HG02571 (cell line): Measurements from ENCODE around the gene CARMIL1.

Experiments used
- ATAC-seq: cut with Tn5 transposase; IDR thresholded peaks from one replicate; pipeline ENCODE4 v1.9.1; 2021; ENCODE audit warnings: mild to moderate bottlenecking, moderate library complexity; ENCODE audit not compliant: unreplicated experiment

CARMIL1 gene

DNA sequence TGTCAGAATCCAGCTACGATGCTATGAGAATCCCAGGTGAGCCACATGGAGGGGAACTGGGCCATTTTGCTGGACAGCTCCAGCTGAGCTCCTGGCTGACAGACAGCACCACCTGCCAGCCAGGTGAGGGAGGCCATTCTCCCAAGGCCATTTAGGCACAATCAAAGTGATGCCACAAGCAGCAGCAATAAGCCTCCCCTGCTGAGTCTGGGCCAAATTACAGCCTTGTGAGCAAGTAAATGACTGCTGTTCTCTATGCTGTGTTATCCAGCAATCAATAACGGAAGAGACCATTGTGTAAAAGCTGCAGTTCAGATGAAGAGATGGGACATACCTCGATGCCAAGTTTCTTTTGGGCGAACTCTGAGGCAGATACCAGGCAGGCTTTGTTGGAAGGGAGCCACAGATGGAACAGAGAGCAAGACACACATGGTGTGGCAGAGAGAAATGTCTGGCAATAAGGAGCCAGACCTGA lies 358.8 kb downstream of the CARMIL1 start:
- no peak for ATAC-seq

DNA sequence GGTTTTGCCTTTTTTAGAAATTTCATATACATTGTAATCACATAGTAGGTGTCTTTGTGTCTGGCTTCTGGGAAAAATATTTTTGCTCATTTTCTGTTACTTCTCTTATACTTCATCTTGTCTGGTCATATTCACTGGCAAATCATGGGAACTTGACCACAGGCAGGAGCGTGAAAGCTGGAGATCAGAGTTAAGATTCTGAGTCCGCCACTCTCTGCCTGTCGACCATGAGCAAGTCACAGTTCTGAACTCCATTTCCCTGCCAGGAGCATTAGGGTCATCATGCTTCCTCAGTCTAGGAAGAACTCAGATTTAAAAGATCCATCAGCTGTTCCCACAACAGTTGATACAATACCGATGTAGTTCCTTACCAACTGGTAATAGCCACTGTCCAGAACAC lies 360.5 kb downstream of the CARMIL1 start:
- no peak for ATAC-seq

DNA sequence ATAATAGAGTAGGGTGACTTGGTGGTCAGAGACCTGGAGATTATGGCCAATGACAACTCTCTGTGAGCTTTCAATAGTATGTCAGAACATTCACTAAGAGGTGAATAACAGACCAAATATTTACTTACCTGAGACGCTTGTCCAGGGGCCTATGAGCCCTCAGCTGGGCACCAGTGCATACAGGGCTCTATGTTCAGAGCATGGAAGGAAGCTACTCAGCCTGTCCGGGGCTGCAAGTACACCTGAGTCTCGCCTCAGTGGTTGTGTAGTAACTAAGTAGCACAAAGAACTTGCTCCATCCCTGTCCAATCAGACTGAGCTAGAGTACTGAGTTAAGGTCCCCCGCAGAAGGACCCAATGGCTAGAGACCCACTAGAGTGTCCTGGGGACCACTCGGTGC lies 361.3 kb downstream of the CARMIL1 start:
- no peak for ATAC-seq

DNA sequence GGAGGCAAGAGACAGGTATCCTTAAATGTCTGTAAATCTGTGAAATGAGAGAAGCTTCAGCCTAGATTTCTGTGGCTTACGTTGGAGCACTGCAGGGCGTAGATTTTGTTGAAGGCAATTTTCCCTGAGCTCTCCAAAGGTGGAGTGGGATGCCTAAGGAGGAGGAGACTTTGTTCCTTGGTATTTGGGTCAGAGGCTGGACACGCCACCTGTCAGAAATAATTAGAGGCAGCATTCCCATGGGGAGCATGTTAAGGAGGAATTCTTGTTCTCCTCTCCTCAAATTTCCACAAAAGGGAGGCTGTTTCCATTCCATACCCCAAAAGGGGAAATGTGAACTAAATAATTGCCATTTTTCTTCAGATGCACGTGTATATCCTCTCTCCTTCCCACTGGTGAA lies 361.7 kb downstream of the CARMIL1 start:
- no peak for ATAC-seq

DNA sequence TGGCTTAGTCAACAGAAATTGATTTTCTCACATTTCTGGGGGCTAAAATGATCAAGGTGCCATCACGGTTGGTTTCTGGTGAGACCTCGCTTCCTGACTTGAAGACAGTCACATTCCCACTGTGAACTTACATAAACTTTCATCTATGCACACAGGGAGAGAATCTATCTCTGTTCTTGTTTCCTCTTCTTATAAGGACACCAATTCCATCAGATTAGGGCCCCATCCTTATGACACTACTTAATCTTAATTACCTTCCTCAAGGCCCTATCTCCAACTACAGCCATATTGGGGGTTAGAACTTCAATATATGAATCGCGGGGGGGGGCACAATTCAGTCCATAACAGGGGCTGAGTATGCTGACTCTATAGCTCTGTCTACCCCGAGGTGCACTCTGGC lies 362.2 kb downstream of the CARMIL1 start:
- ATAC-seq: no peak

DNA sequence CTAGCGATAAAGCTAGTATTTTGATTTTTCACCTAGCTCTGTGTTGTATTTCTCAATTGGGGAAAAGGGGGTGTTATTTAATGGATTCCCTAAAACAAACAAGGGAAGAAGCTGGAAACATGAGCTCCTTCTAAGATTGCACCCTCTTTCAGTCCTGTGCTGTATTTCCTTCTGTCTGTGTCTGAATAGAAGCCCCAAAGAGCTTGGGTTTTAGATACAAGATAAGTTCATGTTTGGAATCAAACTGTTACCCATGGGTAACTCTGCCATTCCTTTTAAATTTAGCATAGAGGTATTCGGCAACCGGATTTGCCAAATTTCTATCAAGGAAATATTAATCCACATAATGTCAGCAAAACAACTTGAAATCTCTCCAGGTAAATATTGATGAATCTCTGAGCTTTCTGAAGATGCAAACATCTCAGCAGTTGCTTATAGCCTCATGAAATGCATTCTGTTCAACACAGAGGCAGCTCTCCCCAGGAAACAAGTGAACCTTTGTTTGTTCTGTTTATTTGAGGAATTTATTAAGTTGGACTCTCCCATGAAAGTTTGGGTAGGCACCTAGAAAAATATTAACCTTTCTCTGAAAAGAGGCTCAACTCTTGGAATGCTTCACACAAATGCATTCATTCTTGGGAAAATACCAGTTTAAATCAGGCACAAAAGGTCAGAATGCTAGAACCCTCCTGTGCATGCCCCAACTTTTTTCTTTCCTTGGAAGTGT lies 362.9 kb downstream of the CARMIL1 start:
- ATAC-seq: no peak

DNA sequence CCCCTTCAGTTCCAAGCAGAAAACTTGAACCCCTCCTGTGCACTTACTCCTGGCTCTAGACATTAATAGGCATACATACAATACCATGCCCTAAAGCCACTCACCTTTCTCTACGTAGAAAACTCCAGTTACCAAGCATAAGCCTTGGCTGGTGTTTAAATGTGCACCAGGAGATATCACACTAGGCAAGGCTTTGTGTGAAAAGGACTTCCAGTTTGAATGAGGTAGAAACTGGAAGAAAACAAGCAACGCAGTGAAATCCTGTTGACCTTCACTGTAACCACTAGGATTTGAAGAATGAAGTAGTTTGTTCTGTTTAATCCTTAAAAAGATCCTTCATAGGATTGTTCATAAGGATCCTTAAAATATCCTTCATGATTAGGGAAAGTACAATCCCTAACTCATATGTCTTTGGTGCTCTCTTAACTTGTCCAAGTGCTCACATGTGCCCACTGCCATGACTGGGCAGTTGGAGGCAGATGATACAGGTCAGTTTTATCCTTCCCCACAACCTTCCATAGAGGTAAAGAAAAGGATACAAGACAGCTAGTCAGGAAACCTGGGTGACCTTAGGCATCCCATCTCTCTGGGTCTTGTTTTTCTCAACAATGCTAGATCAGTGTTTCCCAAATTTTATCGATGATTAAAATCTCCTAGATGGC lies 363.6 kb downstream of the CARMIL1 start:
- no peak for ATAC-seq

DNA sequence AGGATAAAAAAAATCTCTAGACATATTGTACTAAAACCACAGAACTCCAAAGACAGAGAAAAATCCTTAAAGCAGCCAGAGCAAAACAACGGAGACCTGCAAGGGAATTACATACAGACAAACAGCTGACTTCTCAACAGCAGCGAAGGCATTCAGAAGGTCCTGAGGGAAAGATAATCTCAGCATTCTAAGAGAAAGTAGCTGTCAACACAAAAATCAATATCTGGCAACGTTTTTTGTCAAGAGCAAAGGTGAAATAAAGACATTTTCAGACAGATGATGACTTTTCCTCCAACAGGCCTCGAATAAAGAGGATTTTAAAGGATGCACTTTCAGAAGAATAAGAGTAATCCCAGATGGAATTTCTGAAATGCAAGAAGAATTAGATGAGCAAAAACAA lies 366.7 kb downstream of the CARMIL1 start:
- no peak for ATAC-seq

DNA sequence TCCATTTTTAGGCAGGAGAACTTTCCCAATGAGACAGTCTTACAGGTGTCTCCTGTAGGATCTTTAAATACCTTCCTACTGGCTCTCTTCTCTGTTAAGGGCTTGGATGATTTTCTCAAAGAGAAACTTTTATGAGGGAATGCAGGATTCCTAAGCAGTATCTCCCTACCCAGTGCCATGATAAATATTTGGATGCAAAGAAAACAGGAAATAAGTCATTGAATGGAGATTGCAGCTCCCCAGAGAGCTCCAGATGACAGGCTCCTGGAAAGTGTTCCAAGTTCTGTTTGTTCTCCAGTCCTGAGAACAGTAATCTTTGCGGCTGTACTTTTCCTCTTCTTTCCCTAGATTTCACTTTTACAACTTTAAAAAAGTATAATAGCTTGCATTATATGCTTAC lies 370.4 kb downstream of the CARMIL1 start:
- ATAC-seq: no peak

DNA sequence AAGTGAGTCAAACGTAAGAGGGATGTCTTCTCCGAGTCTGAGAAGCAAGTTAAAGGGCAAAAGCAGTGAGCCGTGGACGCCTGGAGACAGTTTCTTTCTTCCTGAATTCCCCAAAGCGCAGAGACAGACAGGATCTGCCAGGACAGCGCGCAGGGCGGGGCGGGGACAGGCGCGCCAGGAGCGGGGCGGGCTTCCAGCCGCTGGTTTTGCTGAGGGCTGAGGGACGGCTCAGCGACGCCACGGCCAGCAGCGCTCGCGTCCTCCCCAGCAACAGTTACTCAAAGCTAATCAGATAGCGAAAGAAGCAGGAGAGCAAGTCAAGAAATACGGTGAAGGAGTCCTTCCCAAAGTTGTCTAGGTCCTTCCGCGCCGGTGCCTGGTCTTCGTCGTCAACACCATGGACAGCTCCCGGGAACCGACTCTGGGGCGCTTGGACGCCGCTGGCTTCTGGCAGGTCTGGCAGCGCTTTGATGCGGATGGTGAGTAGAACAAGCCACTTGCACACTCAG lies 372.9 kb downstream of the CARMIL1 start, which contains the start of gene SCGN:
Gene SCGN, plus strand, starts transcription at position 209 of the 509 bp plus-strand sequence. Its CDS starts 189 bp downstream, at position 398.
- no peak for ATAC-seq

DNA sequence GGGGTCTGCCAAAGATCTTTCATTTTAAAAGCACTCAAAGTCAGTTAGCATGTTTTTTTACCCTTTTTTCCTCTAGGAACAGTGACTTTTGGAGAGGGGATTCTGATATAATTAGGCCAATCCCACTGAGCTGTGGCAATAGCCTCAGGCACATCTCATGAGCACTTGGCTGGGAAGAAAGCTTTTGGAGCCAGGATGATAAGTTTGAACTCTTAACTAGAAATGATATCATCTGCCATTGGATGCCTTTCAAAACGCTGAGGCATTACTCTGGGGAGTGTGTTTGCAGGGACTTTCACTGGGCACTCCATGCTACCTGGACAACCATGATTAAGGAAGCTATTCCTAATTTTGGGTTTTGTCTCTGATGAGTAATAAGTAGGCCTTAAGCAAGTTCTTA lies 376.5 kb downstream of the CARMIL1 start:
- ATAC-seq: no peak

DNA sequence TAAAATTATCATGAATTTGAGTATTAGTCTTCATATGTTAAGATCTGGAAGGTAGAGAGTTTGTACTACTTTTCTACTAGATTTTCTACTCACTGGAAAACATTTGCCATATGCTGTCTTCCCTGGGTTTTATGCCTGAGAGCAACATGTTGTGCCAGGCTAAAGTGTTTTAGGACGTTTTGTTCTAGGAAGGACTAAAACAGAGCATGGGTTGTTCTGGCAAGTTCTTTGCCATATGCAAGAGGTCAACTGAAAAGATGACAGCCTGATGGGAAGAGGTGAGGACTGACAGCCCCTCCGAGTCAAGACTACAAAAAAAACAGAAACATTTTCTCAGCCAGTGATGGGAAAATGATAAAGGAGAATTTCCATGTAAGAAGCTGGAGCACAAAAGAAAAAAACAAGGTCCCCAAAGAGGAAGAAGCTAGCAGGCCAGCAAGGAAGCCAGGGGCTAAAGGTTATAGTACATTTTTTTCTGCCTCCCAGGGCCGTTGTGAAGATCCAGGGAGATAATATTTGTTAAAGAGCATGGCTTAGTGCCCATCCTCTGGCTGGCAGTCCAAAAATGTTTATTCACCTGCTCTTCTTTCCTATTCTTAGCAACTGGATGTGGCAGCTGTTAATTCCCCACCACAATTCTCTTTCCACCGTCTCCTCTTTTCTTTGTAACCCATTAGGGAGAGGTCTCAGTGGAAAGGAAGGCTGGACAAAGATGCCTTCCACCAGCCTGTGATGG lies 380.6 kb downstream of the CARMIL1 start:
- no peak for ATAC-seq

DNA sequence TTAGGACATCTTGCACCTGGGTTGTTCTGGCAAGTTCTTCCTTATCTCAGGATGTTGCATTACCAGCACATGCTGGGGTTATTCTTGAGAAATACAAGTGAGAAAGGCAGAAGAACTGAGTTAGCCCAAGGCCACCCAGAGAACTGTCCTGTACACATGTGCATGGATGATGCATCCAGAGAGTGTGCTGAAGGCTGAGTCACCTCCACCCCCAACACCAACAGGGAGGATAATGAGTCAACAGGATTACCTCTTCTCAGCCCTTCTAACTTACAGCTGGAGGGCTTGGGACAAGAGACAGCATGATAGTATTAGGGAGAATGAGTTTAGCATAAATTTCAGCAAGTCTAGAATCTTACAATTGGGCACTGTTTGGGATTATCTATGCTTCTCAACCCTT lies 381.3 kb downstream of the CARMIL1 start:
- no peak for ATAC-seq

DNA sequence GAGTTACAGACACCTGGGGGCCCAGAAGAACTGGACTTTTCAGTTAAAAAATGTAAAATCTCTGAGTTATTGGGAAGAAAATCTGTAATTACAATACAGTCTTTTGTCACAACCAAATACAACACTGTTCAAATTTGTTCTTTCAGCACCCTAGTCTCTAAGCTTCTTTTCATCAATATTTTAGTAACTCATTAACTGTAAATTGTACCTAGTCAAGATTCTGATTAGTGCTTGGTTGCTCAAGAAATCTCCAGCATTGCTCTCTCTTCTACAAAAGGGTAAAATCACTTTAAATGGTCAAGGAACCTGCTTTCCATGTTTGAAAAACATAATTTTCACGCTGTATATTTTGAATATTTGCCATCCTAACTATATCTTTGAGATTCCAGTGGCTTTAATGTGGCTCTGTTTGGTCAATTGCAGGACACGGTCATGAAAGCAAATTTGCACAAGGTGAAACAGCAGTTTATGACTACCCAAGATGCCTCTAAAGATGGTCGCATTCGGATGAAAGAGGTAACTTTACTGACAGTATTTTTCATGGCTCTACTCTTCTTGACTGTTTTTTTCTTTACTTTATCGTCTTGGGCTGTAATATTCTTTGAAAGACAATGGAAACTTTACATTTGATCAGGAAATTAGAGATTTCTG lies 382.1 kb downstream of the CARMIL1 start:
- no peak for ATAC-seq

DNA sequence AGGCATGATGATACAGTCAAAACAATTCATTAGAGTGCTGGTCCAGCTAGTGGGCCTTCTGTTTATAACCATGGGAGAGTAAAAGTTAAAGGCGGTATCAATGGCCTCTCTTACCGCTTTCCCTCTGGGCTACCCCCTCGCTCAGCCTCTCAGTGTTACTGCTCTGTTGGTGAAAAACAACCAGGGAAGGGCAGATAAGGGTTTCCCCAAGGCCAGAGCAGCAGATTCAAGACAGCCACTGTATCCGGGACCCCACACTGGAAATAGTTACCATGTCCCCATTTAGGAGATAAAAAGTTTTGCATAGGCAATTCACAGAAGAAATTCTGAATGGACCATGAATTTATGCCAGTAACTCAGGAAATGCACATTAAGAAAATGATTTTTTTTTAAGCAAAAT lies 386.3 kb downstream of the CARMIL1 start:
- no peak for ATAC-seq

DNA sequence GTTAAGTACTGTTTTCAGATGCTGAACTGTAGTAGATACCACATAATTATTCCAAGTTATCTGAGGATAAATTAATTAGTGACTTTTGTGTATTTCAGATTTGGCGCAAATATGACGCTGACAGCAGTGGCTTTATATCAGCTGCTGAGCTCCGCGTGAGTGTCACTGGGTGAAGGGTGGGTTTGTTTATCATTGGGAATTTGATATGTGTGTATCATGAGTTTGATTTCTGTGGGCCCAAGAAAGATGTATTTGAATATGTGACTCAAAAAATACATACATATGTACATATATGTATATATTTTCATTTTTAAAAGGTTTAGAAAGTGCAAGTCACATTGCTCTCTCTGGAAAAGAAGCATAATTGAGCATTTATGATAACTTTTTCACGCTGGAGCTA lies 390.2 kb downstream of the CARMIL1 start:
- no peak for ATAC-seq
